ENCODE results near the gene SMYD4. TPM values are rescaled to one million over a fixed set of nuclear protein-coding genes. Genes with fewer than 3 reads are reported as not detected.

The SMYD4 gene
- total and polyA plus RNA-seq, 2 donors from 2014 or later, result 3.4 to 12.2 TPM

DNA sequence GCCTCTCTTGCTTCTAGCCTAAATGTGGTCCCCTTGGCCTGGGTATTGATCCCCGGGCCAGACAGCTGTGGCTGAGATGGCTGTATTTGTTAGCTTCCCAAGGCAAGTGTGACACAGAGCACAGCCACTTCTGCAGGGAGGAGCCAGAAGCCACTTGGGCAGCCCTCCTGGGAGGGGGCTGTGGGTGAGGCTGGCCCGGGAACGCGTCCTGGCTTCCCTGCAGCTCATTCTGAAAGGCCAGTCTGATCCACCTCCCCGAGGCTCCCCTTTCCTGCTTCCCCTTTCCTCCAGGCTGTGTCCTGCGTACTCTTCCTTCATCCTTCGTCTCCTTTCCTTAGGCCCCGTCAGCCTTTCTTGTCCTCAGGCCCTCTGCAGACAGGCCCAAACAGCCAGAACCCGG, 79.1 kb downstream of the SMYD4 start:
- no peaks in the 10 kb centered on the region for H3K27me3 ChIP-seq (ENCODE audit: control insufficient read depth, insufficient read depth, low read length)
- H3K36me3 ChIP-seq (ENCODE audit: control insufficient read depth in 2 of 3, insufficient read depth in 3 of 3, low read length in 3 of 3), result no peaks in the 10 kb centered on the region
- DNase-seq, result no peak
- no peak overlapping the region for H3K27ac ChIP-seq (ENCODE audit: low read depth in 2 of 2, low read length in 2 of 2)
- H3K4me3 ChIP-seq (ENCODE audit: low read length in 3 of 3), result no peak overlapping the region
- intact Hi-C loops (cut with DNase I), result no loop called here
- H3K9me3 ChIP-seq (ENCODE audit: control insufficient read depth in 2 of 3, insufficient read depth in 1 of 3, low read length in 3 of 3), result no peaks in the 10 kb centered on the region
- FAIRE-seq, result no peak
- peaks cover 0 to 8% (median 0%) of the 10 kb centered on the region in 3 donors for H3K4me1 ChIP-seq (ENCODE audit: control insufficient read depth in 2 of 3, insufficient read depth in 2 of 3, low read depth in 1 of 3, low read length in 3 of 3)
- TF ChIP-seq, protein P1, sequence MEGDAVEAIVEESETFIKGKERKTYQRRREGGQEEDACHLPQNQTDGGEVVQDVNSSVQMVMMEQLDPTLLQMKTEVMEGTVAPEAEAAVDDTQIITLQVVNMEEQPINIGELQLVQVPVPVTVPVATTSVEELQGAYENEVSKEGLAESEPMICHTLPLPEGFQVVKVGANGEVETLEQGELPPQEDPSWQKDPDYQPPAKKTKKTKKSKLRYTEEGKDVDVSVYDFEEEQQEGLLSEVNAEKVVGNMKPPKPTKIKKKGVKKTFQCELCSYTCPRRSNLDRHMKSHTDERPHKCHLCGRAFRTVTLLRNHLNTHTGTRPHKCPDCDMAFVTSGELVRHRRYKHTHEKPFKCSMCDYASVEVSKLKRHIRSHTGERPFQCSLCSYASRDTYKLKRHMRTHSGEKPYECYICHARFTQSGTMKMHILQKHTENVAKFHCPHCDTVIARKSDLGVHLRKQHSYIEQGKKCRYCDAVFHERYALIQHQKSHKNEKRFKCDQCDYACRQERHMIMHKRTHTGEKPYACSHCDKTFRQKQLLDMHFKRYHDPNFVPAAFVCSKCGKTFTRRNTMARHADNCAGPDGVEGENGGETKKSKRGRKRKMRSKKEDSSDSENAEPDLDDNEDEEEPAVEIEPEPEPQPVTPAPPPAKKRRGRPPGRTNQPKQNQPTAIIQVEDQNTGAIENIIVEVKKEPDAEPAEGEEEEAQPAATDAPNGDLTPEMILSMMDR (IDR thresholded peaks at IDR 0.05; ENCODE audit: borderline replicate concordance, extremely low read depth, insufficient read depth), result no peak
- H3K9ac ChIP-seq (ENCODE audit: low read length in 3 of 3), result no peak overlapping the region

DNA sequence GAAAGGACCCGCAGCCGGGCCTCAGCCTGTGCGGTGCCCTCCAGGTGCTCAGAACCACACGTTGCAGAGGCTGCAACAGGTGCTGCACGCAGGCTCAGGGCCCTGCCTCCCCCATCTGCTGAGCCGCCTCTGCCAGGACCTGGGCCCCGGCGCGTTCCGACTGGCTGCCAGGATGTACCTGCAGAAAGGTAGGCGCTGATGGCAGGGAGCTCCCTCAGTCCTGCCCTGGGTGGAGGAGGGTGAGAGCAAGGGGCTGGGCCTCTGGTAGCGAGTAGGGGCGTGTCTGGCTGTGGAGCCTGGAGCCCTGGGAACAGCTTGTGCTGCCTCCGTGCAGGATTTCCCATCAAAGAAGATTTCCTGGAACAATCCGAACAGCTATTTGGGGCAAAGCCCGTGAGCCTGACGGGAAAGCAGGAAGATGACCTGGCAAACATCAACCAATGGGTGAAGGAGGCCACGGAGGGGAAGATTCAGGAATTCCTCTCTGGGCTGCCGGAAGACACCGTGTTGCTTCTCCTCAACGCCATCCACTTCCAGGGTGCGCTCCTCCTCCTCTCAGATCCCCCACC, 82.6 kb downstream of the SMYD4 start:
- H3K4me1 ChIP-seq (ENCODE audit: control insufficient read depth in 2 of 3, insufficient read depth in 2 of 3, low read depth in 1 of 3, low read length in 3 of 3), result peaks cover 0 to 3% (median 0%) of the 10 kb centered on the region in 3 donors

DNA sequence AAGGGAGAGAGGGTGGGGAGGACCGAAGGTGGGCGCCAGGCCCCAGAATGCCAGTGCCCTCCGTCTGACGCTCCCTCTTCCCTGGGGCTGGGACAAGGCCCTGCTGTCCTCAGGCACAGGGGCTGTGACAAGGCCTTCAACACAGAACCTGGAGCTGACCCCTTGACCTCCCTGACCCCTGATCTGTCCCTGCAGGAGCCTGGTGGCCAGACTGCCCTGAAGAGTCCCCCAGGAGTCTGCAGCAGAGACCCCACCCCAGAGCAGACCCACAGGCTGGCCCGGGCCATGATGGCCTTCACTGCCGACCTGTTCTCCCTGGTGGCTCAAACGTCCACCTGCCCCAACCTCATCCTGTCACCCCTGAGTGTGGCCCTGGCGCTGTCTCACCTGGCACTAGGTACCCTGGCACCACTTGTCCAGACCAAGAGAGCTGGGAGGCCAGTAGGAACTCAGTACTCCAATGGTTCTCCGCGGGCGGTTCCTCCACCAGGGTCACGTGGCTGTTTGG, 84.1 kb downstream of the SMYD4 start:
- H3K27me3 ChIP-seq (ENCODE audit: control insufficient read depth, insufficient read depth, low read length), result no peaks in the 10 kb centered on the region
- no peaks in the 10 kb centered on the region for H3K9me3 ChIP-seq (ENCODE audit: control insufficient read depth in 2 of 3, insufficient read depth in 1 of 3, low read length in 3 of 3)
- H3K9ac ChIP-seq (ENCODE audit: low read length in 3 of 3), result no peak overlapping the region
- intact Hi-C loops (cut with DNase I), result no loop called here
- TF ChIP-seq, protein P1 (IDR thresholded peaks at IDR 0.05; ENCODE audit: borderline replicate concordance, extremely low read depth, insufficient read depth), result no peak
- no peak overlapping the region for H3K4me3 ChIP-seq (ENCODE audit: low read length in 3 of 3)
- H3K4me1 ChIP-seq (ENCODE audit: control insufficient read depth in 2 of 3, insufficient read depth in 2 of 3, low read depth in 1 of 3, low read length in 3 of 3), result peaks cover 0 to 4% (median 0%) of the 10 kb centered on the region in 3 donors
- H3K36me3 ChIP-seq (ENCODE audit: control insufficient read depth in 2 of 3, insufficient read depth in 3 of 3, low read length in 3 of 3), result no peaks in the 10 kb centered on the region
- FAIRE-seq (no peak), DNase-seq (peak in 1 of 5 donors; percentile 52)
- H3K27ac ChIP-seq (ENCODE audit: low read depth in 2 of 2, low read length in 2 of 2), result no peak overlapping the region

More for the DNA sequence above, 82.6 kb downstream of the SMYD4 start:
- Histone ChIP-seq H3K9ac (ENCODE audit: low read length in 3 of 3) (no peak overlapping the region), H3K4me3 (ENCODE audit: low read length in 3 of 3) (no peak overlapping the region), H3K27ac (ENCODE audit: low read depth in 2 of 2, low read length in 2 of 2) (no peak overlapping the region), H3K27me3 (ENCODE audit: control insufficient read depth, insufficient read depth, low read length) (no peaks in the 10 kb centered on the region), H3K9me3 (ENCODE audit: control insufficient read depth in 2 of 3, insufficient read depth in 1 of 3, low read length in 3 of 3) (no peaks in the 10 kb centered on the region), H3K36me3 (ENCODE audit: control insufficient read depth in 2 of 3, insufficient read depth in 3 of 3, low read length in 3 of 3) (no peaks in the 10 kb centered on the region)
- FAIRE-seq, result no peak
- DNase-seq, result peak in 1 of 5 donors; percentile 28
- TF ChIP-seq, protein P1 (IDR thresholded peaks at IDR 0.05; ENCODE audit: borderline replicate concordance, extremely low read depth, insufficient read depth), result no peak
- intact Hi-C loops (cut with DNase I), result no loop called here

Measured in kidney (tissue), 14 donors.